Measurements from ENCODE around the gene SLC25A39. TPM values are rescaled to one million over a fixed set of nuclear protein-coding genes. Genes with fewer than 3 reads are reported as not detected.
A peak's percentile ranks its signal among the peaks of the same experiment; 100 is the strongest.

The SLC25A39 gene
- total RNA-seq, 1 donor from 2014 or later, result 61.2 TPM

GRCh38 chr17:44273607-44274006 is 51.0 kb downstream of the SLC25A39 start:
- no peaks in the 10 kb centered on the region for H3K9me3 ChIP-seq (ENCODE audit: low read depth)
- H3K79me2 ChIP-seq (ENCODE audit: low read depth), result no peaks in the 10 kb centered on the region
- no peak overlapping the region for H3K9ac ChIP-seq
- DNase-seq (ENCODE audit: low spot score), result peak; percentile 34
- H3K4me1 ChIP-seq, result peaks cover 8% of the 10 kb centered on the region
- no peaks in the 10 kb centered on the region for H3K27me3 ChIP-seq
- H3F3A ChIP-seq (ENCODE audit: low read depth), result no peaks in the 10 kb centered on the region
- no peaks in the 10 kb centered on the region for H3K9me3 Mint-ChIP-seq
- H3K4me2 ChIP-seq, result no peak overlapping the region
- no peak overlapping the region for H3K27ac ChIP-seq
- H2AFZ ChIP-seq (replicated peaks), result peak overlapping the region; percentile 57
- no peaks in the 10 kb centered on the region for H3K36me3 Mint-ChIP-seq
- no peaks in the 10 kb centered on the region for H4K20me1 ChIP-seq (ENCODE audit: low read depth)
- peaks cover 9% of the 10 kb centered on the region for H3K4me1 Mint-ChIP-seq
- H3K36me3 ChIP-seq, result no peaks in the 10 kb centered on the region
- TF ChIP-seq EZH2phosphoT487 (IDR thresholded peaks at IDR 0.05) (no peak), EZH2 (IDR thresholded peaks at IDR 0.05) (no peak)
- TF ChIP-seq, protein P1, sequence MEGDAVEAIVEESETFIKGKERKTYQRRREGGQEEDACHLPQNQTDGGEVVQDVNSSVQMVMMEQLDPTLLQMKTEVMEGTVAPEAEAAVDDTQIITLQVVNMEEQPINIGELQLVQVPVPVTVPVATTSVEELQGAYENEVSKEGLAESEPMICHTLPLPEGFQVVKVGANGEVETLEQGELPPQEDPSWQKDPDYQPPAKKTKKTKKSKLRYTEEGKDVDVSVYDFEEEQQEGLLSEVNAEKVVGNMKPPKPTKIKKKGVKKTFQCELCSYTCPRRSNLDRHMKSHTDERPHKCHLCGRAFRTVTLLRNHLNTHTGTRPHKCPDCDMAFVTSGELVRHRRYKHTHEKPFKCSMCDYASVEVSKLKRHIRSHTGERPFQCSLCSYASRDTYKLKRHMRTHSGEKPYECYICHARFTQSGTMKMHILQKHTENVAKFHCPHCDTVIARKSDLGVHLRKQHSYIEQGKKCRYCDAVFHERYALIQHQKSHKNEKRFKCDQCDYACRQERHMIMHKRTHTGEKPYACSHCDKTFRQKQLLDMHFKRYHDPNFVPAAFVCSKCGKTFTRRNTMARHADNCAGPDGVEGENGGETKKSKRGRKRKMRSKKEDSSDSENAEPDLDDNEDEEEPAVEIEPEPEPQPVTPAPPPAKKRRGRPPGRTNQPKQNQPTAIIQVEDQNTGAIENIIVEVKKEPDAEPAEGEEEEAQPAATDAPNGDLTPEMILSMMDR (IDR thresholded peaks at IDR 0.05), result no peak
- H3K4me3 Mint-ChIP-seq, result no peak overlapping the region
- H3K27ac Mint-ChIP-seq, result no peak overlapping the region
- H3K27me3 Mint-ChIP-seq (ENCODE audit: insufficient read depth, low read depth), result peaks cover 17% of the 10 kb centered on the region
- H3K4me3 ChIP-seq, result no peak overlapping the region

- peaks cover 19% of the 10 kb centered on the region for H3K27me3 Mint-ChIP-seq (ENCODE audit: insufficient read depth, low read depth)
These were observed 51.7 kb downstream of the SLC25A39 start for GRCh38 chr17:44272954-44273353.

GRCh38 chr17:44272321-44272951 is 52.2 kb downstream of the SLC25A39 start:
- DNase-seq (ENCODE audit: low spot score), result no peak
- Histone ChIP-seq H3K4me1 (peaks cover 11% of the 10 kb centered on the region), H3K4me3 (no peak overlapping the region), H3F3A (ENCODE audit: low read depth) (no peaks in the 10 kb centered on the region), H3K9ac (no peak overlapping the region), H3K4me2 (no peak overlapping the region), H3K9me3 (ENCODE audit: low read depth) (no peaks in the 10 kb centered on the region), H2AFZ (replicated peaks) (no peak overlapping the region), H4K20me1 (ENCODE audit: low read depth) (no peaks in the 10 kb centered on the region), H3K36me3 (no peaks in the 10 kb centered on the region), H3K79me2 (ENCODE audit: low read depth) (no peaks in the 10 kb centered on the region), H3K27me3 (no peaks in the 10 kb centered on the region), H3K27ac (no peak overlapping the region)
- Mint-ChIP-seq H3K4me3 (no peak overlapping the region), H3K9me3 (no peaks in the 10 kb centered on the region), H3K27ac (no peak overlapping the region), H3K4me1 (peaks cover 12% of the 10 kb centered on the region), H3K27me3 (ENCODE audit: insufficient read depth, low read depth) (peaks cover 19% of the 10 kb centered on the region), H3K36me3 (no peaks in the 10 kb centered on the region)
- no peak for TF ChIP-seq EZH2 (IDR thresholded peaks at IDR 0.05)
- TF ChIP-seq, protein P1 (IDR thresholded peaks at IDR 0.05), result no peak
- no peak for TF ChIP-seq EZH2phosphoT487 (IDR thresholded peaks at IDR 0.05)

More at GRCh38 chr17:44272954-44273353, 51.7 kb downstream of the SLC25A39 start:
- no peaks in the 10 kb centered on the region for H3K9me3 Mint-ChIP-seq
- H3F3A ChIP-seq (ENCODE audit: low read depth), result no peaks in the 10 kb centered on the region
- no peaks in the 10 kb centered on the region for H3K9me3 ChIP-seq (ENCODE audit: low read depth)
- no peaks in the 10 kb centered on the region for H3K27me3 ChIP-seq
- H3K4me1 Mint-ChIP-seq, result peaks cover 12% of the 10 kb centered on the region
- H3K79me2 ChIP-seq (ENCODE audit: low read depth), result no peaks in the 10 kb centered on the region
- DNase-seq (ENCODE audit: low spot score), result no peak
- no peak overlapping the region for H3K4me3 ChIP-seq
- H4K20me1 ChIP-seq (ENCODE audit: low read depth), result no peaks in the 10 kb centered on the region
- TF ChIP-seq EZH2phosphoT487 (IDR thresholded peaks at IDR 0.05), result no peak
- TF ChIP-seq, protein P1 (IDR thresholded peaks at IDR 0.05), result no peak
- no peak for TF ChIP-seq EZH2 (IDR thresholded peaks at IDR 0.05)
- peaks cover 11% of the 10 kb centered on the region for H3K4me1 ChIP-seq
- no peak overlapping the region for H3K9ac ChIP-seq
- no peaks in the 10 kb centered on the region for H3K36me3 Mint-ChIP-seq
- H3K36me3 ChIP-seq, result no peaks in the 10 kb centered on the region
- H2AFZ ChIP-seq (replicated peaks), result no peak overlapping the region
- H3K27ac Mint-ChIP-seq, result no peak overlapping the region
- no peak overlapping the region for H3K27ac ChIP-seq
- H3K4me2 ChIP-seq, result no peak overlapping the region
- H3K4me3 Mint-ChIP-seq, result peak overlapping the region; percentile 33

Small RNAs within 50 kb of the gene (small RNA-seq; reads per million reads assigned to genes)
- gene RF00012 (not detected), gene RN7SL507P (0.09 reads per million), gene RNU6-453P (not detected)

Other genes with a start within 250 kb of the SLC25A39 start
- gene HDAC5, start 201.2 kb downstream of the SLC25A39 start, total RNA-seq (ENCODE audit: low replicate concordance), result 23.6 and 71.0 TPM in 2 replicates
- gene HROB, start 182.9 kb downstream of the SLC25A39 start, total RNA-seq (ENCODE audit: low replicate concordance), result 6.5 and 11.0 TPM in 2 replicates
- not detected in 2 replicates for gene ASB16, start 154.1 kb downstream of the SLC25A39 start, total RNA-seq (ENCODE audit: low replicate concordance)
- 16.6 and 26.3 TPM in 2 replicates for gene TMUB2, start 137.9 kb downstream of the SLC25A39 start, total RNA-seq (ENCODE audit: low replicate concordance)
- 38.9 and 73.6 TPM in 2 replicates for gene ATXN7L3, start 124.9 kb downstream of the SLC25A39 start, total RNA-seq (ENCODE audit: low replicate concordance)
- gene UBTF, start 105.1 kb downstream of the SLC25A39 start, total RNA-seq (ENCODE audit: low replicate concordance), result 23.7 and 32.9 TPM in 2 replicates
- gene SLC4A1, start 56.7 kb downstream of the SLC25A39 start, total RNA-seq (ENCODE audit: low replicate concordance), result not detected in 2 replicates
- 0.09 and 0.58 TPM in 2 replicates for gene RUNDC3A, start 16.2 kb downstream of the SLC25A39 start, total RNA-seq (ENCODE audit: low replicate concordance)
- gene GRN, start 20.5 kb upstream of the SLC25A39 start, total RNA-seq (ENCODE audit: low replicate concordance), result 28.2 and 98.6 TPM in 2 replicates
- 18.1 and 68.1 TPM in 2 replicates for gene FAM171A2, start 39.0 kb upstream of the SLC25A39 start, total RNA-seq (ENCODE audit: low replicate concordance)
- 4.7 and 8.0 TPM in 2 replicates for gene ITGA2B, start 64.8 kb upstream of the SLC25A39 start, total RNA-seq (ENCODE audit: low replicate concordance)
- 41.4 and 44.1 TPM in 2 replicates for gene GPATCH8, start 178.6 kb upstream of the SLC25A39 start, total RNA-seq (ENCODE audit: low replicate concordance)
- gene FZD2, start 232.7 kb upstream of the SLC25A39 start, total RNA-seq (ENCODE audit: low replicate concordance), result 56.6 and 188 TPM in 2 replicates

Data from neural progenitor cell (in vitro differentiated cells).